ENCODE results near the gene PSMB10.

The PSMB10 gene

DNA sequence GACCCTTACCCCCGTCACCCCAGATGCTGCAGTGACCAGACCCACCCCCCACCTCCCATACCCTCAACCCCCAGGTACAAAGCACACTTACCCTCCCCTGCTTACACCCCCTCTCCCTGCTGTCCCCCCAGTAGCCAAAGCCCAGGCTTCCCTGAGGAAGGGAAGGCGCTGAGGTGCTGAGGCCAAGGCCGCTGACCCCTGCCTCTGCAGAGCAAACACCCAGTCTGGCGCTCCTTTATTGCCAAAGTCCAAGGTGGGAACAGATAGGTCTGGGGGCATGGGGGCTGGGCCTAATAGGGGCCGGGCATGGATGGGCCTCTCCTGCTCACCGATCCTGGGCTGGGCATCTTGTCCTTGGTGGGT lies 6.6 kb upstream of the PSMB10 start:
- Histone ChIP-seq H3K9me3 (no peaks in the 10 kb centered on the region), H3K27me3 (no peaks in the 10 kb centered on the region), H3K4me3 (ENCODE audit: low read depth, low read length) (no peak overlapping the region), H3K4me1 (peaks cover 7% of the 10 kb centered on the region), H3K36me3 (no peaks in the 10 kb centered on the region)
- TF ChIP-seq, protein P1, sequence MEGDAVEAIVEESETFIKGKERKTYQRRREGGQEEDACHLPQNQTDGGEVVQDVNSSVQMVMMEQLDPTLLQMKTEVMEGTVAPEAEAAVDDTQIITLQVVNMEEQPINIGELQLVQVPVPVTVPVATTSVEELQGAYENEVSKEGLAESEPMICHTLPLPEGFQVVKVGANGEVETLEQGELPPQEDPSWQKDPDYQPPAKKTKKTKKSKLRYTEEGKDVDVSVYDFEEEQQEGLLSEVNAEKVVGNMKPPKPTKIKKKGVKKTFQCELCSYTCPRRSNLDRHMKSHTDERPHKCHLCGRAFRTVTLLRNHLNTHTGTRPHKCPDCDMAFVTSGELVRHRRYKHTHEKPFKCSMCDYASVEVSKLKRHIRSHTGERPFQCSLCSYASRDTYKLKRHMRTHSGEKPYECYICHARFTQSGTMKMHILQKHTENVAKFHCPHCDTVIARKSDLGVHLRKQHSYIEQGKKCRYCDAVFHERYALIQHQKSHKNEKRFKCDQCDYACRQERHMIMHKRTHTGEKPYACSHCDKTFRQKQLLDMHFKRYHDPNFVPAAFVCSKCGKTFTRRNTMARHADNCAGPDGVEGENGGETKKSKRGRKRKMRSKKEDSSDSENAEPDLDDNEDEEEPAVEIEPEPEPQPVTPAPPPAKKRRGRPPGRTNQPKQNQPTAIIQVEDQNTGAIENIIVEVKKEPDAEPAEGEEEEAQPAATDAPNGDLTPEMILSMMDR (IDR thresholded peaks at IDR 0.05; ENCODE audit: low read depth, low read length), result no peak
- DNase-seq, result no peak

DNA sequence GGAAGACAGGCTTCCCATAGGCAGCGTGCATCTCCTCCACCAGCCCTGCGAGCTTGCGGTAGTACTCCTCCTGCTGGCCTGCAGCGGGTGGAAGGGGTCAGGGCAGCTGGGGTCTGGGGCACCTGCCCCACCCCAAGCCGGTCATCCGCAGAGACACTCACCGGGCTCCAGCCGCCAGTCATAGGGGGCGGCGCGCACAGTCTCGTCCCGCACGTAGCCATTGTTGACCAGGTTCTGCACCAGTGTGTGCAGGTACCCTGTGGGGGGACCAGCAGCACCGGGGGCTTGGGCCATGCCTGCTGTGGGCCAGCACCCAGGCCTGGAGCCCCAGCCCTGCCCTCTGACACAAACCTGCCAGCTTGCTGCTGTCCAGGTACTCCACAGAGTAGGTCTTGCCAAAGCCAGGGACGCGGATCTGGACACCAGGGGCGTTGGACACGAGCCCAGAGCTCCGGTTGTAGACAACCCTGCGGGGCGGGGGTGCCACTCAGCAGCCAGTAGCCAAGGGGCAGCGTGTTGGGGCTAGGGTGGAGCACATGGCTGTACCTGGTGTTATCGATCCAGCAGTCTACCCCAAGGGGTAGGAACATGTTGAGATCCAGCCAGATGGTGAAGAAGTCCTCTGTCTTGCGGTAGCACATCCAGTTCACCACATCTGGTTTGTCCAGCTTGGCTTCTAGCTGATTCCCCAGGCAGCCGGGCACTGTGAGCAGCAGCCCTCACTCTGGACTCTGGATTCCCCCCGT lies 6.0 kb upstream of the PSMB10 start:
- TF ChIP-seq, protein P1 (IDR thresholded peaks at IDR 0.05; ENCODE audit: low read depth, low read length), result no peak
- DNase-seq, result peak; percentile 24
- H3K9me3 ChIP-seq, result no peaks in the 10 kb centered on the region
- peaks cover 7% of the 10 kb centered on the region for H3K4me1 ChIP-seq
- no peaks in the 10 kb centered on the region for H3K36me3 ChIP-seq
- no peak overlapping the region for H3K4me3 ChIP-seq (ENCODE audit: low read depth, low read length)
- no peaks in the 10 kb centered on the region for H3K27me3 ChIP-seq

GRCh38 chr16:67942200-67942509 lies 5.5 kb upstream of the PSMB10 start:
- TF ChIP-seq, protein P1 (IDR thresholded peaks at IDR 0.05; ENCODE audit: low read depth, low read length), result peak; percentile 90
- H3K9me3 ChIP-seq, result no peaks in the 10 kb centered on the region
- H3K4me1 ChIP-seq, result peaks cover 7% of the 10 kb centered on the region
- no peaks in the 10 kb centered on the region for H3K36me3 ChIP-seq
- H3K4me3 ChIP-seq (ENCODE audit: low read depth, low read length), result no peak overlapping the region
- no peaks in the 10 kb centered on the region for H3K27me3 ChIP-seq
- DNase-seq, result peak; percentile 61

GRCh38 chr16:67941469-67942199 lies 5.0 kb upstream of the PSMB10 start:
- H3K9me3 ChIP-seq, result no peaks in the 10 kb centered on the region
- H3K4me1 ChIP-seq, result peaks cover 7% of the 10 kb centered on the region
- no peak overlapping the region for H3K4me3 ChIP-seq (ENCODE audit: low read depth, low read length)
- DNase-seq, result peak; percentile 69
- H3K36me3 ChIP-seq, result no peaks in the 10 kb centered on the region
- TF ChIP-seq, protein P1 (IDR thresholded peaks at IDR 0.05; ENCODE audit: low read depth, low read length), result no peak
- no peaks in the 10 kb centered on the region for H3K27me3 ChIP-seq

GRCh38 chr16:67940446-67941089 lies 3.9 kb upstream of the PSMB10 start:
- no peaks in the 10 kb centered on the region for H3K36me3 ChIP-seq
- TF ChIP-seq, protein P1 (IDR thresholded peaks at IDR 0.05; ENCODE audit: low read depth, low read length), result no peak

More at GRCh38 chr16:67940446-67941089, 3.9 kb upstream of the PSMB10 start:
- Histone ChIP-seq H3K9me3 (no peaks in the 10 kb centered on the region), H3K4me3 (ENCODE audit: low read depth, low read length) (no peak overlapping the region), H3K4me1 (peaks cover 7% of the 10 kb centered on the region), H3K27me3 (no peaks in the 10 kb centered on the region)
- DNase-seq, result no peak
